ENCODE results near the gene LDLRAD2. TPM values are rescaled to one million over a fixed set of nuclear protein-coding genes. Genes with fewer than 3 reads are reported as not detected.

LDLRAD2 gene
- total RNA-seq, 1 experiment from 2014 or later, result not detected

GRCh38 chr1:21814241-21814918 lies 2.3 kb downstream of the LDLRAD2 start:
- peaks cover 11 to 23% of the 10 kb centered on the region in 2 experiments; a peak in 3 of 4 replicates for H3K4me1 ChIP-seq (ENCODE audit: control insufficient read depth in 1 of 2, insufficient read depth in 2 of 2, low read length in 2 of 2)
- H3K36me3 ChIP-seq (ENCODE audit: control insufficient read depth in 1 of 2, insufficient read depth in 2 of 2, low read length in 2 of 2), result no peaks in the 10 kb centered on the region
- DNase-seq (ENCODE audit: low read depth, low spot score) (no peak), ATAC-seq (peak; percentile 44; the same call in 1 of the 2 replicates)
- ChIA-PET POLR2A (no interaction called here), CTCF (no interaction called here), RAD21 (ENCODE audit: low non-redundant PET in 1 of 2, low total read pairs in 2 of 2, uncharacterized antibody in 2 of 2, unreplicated experiment in 2 of 2) (no interaction called here)
- no peak overlapping the region for H3K27ac ChIP-seq (ENCODE audit: low read depth, low read length)
- H3K4me3 ChIP-seq (replicated peaks in 1 of 2; ENCODE audit: low read depth in 1 of 2, low read length in 2 of 2), result no peak overlapping the region
- H3K27me3 ChIP-seq (ENCODE audit: insufficient read depth, low read length), result no peaks in the 10 kb centered on the region
- no TSS peak for BruUV-seq (replicated peaks)
- H3K9ac ChIP-seq (ENCODE audit: low read length), result no peak overlapping the region
- H2AFZ ChIP-seq (ENCODE audit: low read depth, low read length, poor library complexity, severe bottlenecking), result no peak overlapping the region
- peak in 2 of 3 experiments; percentile 51 to 60; a peak in 4 of 6 replicates for TF ChIP-seq CTCF (IDR thresholded peaks at IDR 0.05 in 2 of 3, conservative IDR thresholded peaks at IDR 0.05 in 1 of 3; ENCODE audit: borderline replicate concordance in 1 of 3, insufficient read depth in 1 of 3, low read depth in 2 of 3, low read length in 2 of 3)
- TF ChIP-seq FOSL1 (IDR thresholded peaks at IDR 0.05; ENCODE audit: low read depth), result no peak
- no peaks in the 10 kb centered on the region for H3K79me2 ChIP-seq (ENCODE audit: insufficient read depth, low read length)
- H3K9me2 ChIP-seq (ENCODE audit: insufficient read depth), result no peaks in the 10 kb centered on the region
- no peaks in the 10 kb centered on the region for H4K20me1 ChIP-seq (ENCODE audit: insufficient read depth)
- H3K9me3 ChIP-seq (ENCODE audit: control insufficient read depth in 1 of 2, insufficient read depth in 1 of 2, low read depth in 1 of 2, low read length in 2 of 2), result no peaks in the 10 kb centered on the region
- intact Hi-C loops (cut with micrococcal nuclease), result no loop called here
- no peak overlapping the region for H3K4me2 ChIP-seq (ENCODE audit: low read length)

- H3K9ac ChIP-seq (ENCODE audit: low read length), result no peak overlapping the region
- ChIA-PET RAD21 (ENCODE audit: low non-redundant PET in 1 of 2, low total read pairs in 2 of 2, uncharacterized antibody in 2 of 2, unreplicated experiment in 2 of 2) (no interaction called here), POLR2A (no interaction called here), CTCF (no interaction called here)
- no peak overlapping the region for H3K4me3 ChIP-seq (replicated peaks in 1 of 2; ENCODE audit: low read depth in 1 of 2, low read length in 2 of 2)
- H3K4me1 ChIP-seq (ENCODE audit: control insufficient read depth in 1 of 2, insufficient read depth in 2 of 2, low read length in 2 of 2), result peaks cover 11 to 23% of the 10 kb centered on the region in 2 experiments; a peak in 3 of 4 replicates
- DNase-seq (ENCODE audit: low read depth, low spot score) (no peak), ATAC-seq (no peak)
- no peaks in the 10 kb centered on the region for H4K20me1 ChIP-seq (ENCODE audit: insufficient read depth)
- no peak for TF ChIP-seq ELF1 (IDR thresholded peaks at IDR 0.05; ENCODE audit: borderline replicate concordance, low read depth)
- BruUV-seq (replicated peaks), result no TSS peak
- no peak overlapping the region for H2AFZ ChIP-seq (ENCODE audit: low read depth, low read length, poor library complexity, severe bottlenecking)
- H3K4me2 ChIP-seq (ENCODE audit: low read length), result no peak overlapping the region
- no peak overlapping the region for H3K27ac ChIP-seq (ENCODE audit: low read depth, low read length)
- no peaks in the 10 kb centered on the region for H3K9me2 ChIP-seq (ENCODE audit: insufficient read depth)
- H3K36me3 ChIP-seq (ENCODE audit: control insufficient read depth in 1 of 2, insufficient read depth in 2 of 2, low read length in 2 of 2), result no peaks in the 10 kb centered on the region
- no peaks in the 10 kb centered on the region for H3K27me3 ChIP-seq (ENCODE audit: insufficient read depth, low read length)
- intact Hi-C loops (cut with micrococcal nuclease), result no loop called here
- H3K9me3 ChIP-seq (ENCODE audit: control insufficient read depth in 1 of 2, insufficient read depth in 1 of 2, low read depth in 1 of 2, low read length in 2 of 2), result no peaks in the 10 kb centered on the region
- H3K79me2 ChIP-seq (ENCODE audit: insufficient read depth, low read length), result no peaks in the 10 kb centered on the region
Measured at GRCh38 chr1:21814981-21815582, 3.0 kb downstream of the LDLRAD2 start.

All from HCT116 (cell line).